ENCODE results near the gene SMIM44.
"Not testable (repeated sequence)": the region's sequence is repeated elsewhere in the genome, so short reads cannot be mapped to it uniquely, and the experiment has no call there.

Gene SMIM44

GRCh38 chr19:3448616-3449334, 34.5 kb downstream of the SMIM44 start:
- Histone ChIP-seq H3K4me3 (ENCODE audit: low read depth, low read length, poor library complexity, severe bottlenecking) (no peak overlapping the region), H3K9me3 (ENCODE audit: low read length) (no peaks in the 10 kb centered on the region), H3K79me2 (ENCODE audit: insufficient read depth, low read length) (no peaks in the 10 kb centered on the region), H3K36me3 (ENCODE audit: insufficient read depth, low read length) (no peaks in the 10 kb centered on the region; the same call in 1 of the 2 replicates), H4K20me1 (ENCODE audit: insufficient read depth, low read length) (no peaks in the 10 kb centered on the region), H3K9ac (ENCODE audit: low read length) (no peak overlapping the region), H3K4me1 (ENCODE audit: insufficient read depth, low read length, severe bottlenecking) (no peaks in the 10 kb centered on the region), H3K9me2 (ENCODE audit: low read depth, low read length) (no peaks in the 10 kb centered on the region), H2AFZ (ENCODE audit: low read length) (no peak overlapping the region), H3K27ac (ENCODE audit: low read depth, low read length, poor library complexity, severe bottlenecking) (no peak overlapping the region), H3K27me3 (ENCODE audit: insufficient read depth, low read length) (no peaks in the 10 kb centered on the region), H3K4me2 (ENCODE audit: low read length) (no peak overlapping the region), H3F3A (ENCODE audit: insufficient read depth, low read length) (no peaks in the 10 kb centered on the region)
- TF ChIP-seq EZH2 (IDR thresholded peaks at IDR 0.05; ENCODE audit: borderline replicate concordance, low read length) (no peak), CTCF (IDR thresholded peaks at IDR 0.05; ENCODE audit: low read length) (no peak)

GRCh38 chr19:3446657-3447056, 36.6 kb downstream of the SMIM44 start:
- H3K9me3 ChIP-seq (ENCODE audit: low read length); H2AFZ ChIP-seq (ENCODE audit: low read length); H3K4me2 ChIP-seq (ENCODE audit: low read length); H3K36me3 ChIP-seq (ENCODE audit: insufficient read depth, low read length); H3F3A ChIP-seq (ENCODE audit: insufficient read depth, low read length); H3K79me2 ChIP-seq (ENCODE audit: insufficient read depth, low read length); H3K4me1 ChIP-seq (ENCODE audit: insufficient read depth, low read length, severe bottlenecking); H3K4me3 ChIP-seq (ENCODE audit: low read depth, low read length, poor library complexity, severe bottlenecking); H3K27me3 ChIP-seq (ENCODE audit: insufficient read depth, low read length); H3K9ac ChIP-seq (ENCODE audit: low read length); H3K9me2 ChIP-seq (ENCODE audit: low read depth, low read length); H3K27ac ChIP-seq (ENCODE audit: low read depth, low read length, poor library complexity, severe bottlenecking); H4K20me1 ChIP-seq (ENCODE audit: insufficient read depth, low read length): not testable (repeated sequence)

GRCh38 chr19:3444695-3445234, 38.5 kb downstream of the SMIM44 start:
- Histone ChIP-seq H4K20me1 (ENCODE audit: insufficient read depth, low read length) (no peaks in the 10 kb centered on the region), H3K4me3 (ENCODE audit: low read depth, low read length, poor library complexity, severe bottlenecking) (no peak overlapping the region), H3K27me3 (ENCODE audit: insufficient read depth, low read length) (no peaks in the 10 kb centered on the region), H3K9me2 (ENCODE audit: low read depth, low read length) (no peaks in the 10 kb centered on the region), H3K9ac (ENCODE audit: low read length) (no peak overlapping the region), H3K9me3 (ENCODE audit: low read length) (no peaks in the 10 kb centered on the region), H3K27ac (ENCODE audit: low read depth, low read length, poor library complexity, severe bottlenecking) (no peak overlapping the region), H2AFZ (ENCODE audit: low read length) (no peak overlapping the region), H3F3A (ENCODE audit: insufficient read depth, low read length) (no peaks in the 10 kb centered on the region), H3K4me1 (ENCODE audit: insufficient read depth, low read length, severe bottlenecking) (no peaks in the 10 kb centered on the region), H3K79me2 (ENCODE audit: insufficient read depth, low read length) (no peaks in the 10 kb centered on the region), H3K4me2 (ENCODE audit: low read length) (no peak overlapping the region), H3K36me3 (ENCODE audit: insufficient read depth, low read length) (no peaks in the 10 kb centered on the region)
- TF ChIP-seq CTCF (IDR thresholded peaks at IDR 0.05; ENCODE audit: low read length) (no peak), EZH2 (IDR thresholded peaks at IDR 0.05; ENCODE audit: borderline replicate concordance, low read length) (no peak)

Data from OCI-LY1 (cell line).